Nephron (organoid): ENCODE data around the gene PDZRN4.

Source experiments
- H3K27ac Mint-ChIP-seq, 3 experiments: 2 replicates each; pipeline ENCODE4 v1.8.0; 2020; ENCODE audit warnings: mixed read lengths in 3 of 3, mild to moderate bottlenecking in 2 of 3, moderate library complexity in 1 of 3
- H3K27me3 Mint-ChIP-seq: 2 replicates; pipeline ENCODE4 v1.8.0; 2021; ENCODE audit warnings: low read depth, mild to moderate bottlenecking, moderate library complexity, mixed read lengths
- H3K36me3 Mint-ChIP-seq: 2 replicates; pipeline ENCODE4 v1.8.0; 2020; ENCODE audit warnings: low read depth, mixed read lengths
- H3K4me1 Mint-ChIP-seq: 2 replicates; pipeline ENCODE4 v1.8.0; 2020; ENCODE audit warnings: mixed read lengths
- H3K4me3 Mint-ChIP-seq, 3 experiments: 2 replicates each; pipeline ENCODE4 v1.8.0; 2020; ENCODE audit warnings: mild to moderate bottlenecking in 3 of 3, mixed read lengths in 3 of 3, moderate library complexity in 2 of 3
- H3K9me3 Mint-ChIP-seq: 2 replicates; pipeline ENCODE4 v1.8.0; 2020; ENCODE audit warnings: mixed read lengths
- TF ChIP-seq, protein P1 (sequence below), 3 experiments: fragments of 200-600 bp; sonication (generic); IDR thresholded peaks; one replicate each; pipeline ENCODE4 v1.5.0; 2021; ENCODE audit warnings: antibody characterized with exemption in 3 of 3; ENCODE audit not compliant: unreplicated experiment in 3 of 3

The PDZRN4 gene

DNA sequence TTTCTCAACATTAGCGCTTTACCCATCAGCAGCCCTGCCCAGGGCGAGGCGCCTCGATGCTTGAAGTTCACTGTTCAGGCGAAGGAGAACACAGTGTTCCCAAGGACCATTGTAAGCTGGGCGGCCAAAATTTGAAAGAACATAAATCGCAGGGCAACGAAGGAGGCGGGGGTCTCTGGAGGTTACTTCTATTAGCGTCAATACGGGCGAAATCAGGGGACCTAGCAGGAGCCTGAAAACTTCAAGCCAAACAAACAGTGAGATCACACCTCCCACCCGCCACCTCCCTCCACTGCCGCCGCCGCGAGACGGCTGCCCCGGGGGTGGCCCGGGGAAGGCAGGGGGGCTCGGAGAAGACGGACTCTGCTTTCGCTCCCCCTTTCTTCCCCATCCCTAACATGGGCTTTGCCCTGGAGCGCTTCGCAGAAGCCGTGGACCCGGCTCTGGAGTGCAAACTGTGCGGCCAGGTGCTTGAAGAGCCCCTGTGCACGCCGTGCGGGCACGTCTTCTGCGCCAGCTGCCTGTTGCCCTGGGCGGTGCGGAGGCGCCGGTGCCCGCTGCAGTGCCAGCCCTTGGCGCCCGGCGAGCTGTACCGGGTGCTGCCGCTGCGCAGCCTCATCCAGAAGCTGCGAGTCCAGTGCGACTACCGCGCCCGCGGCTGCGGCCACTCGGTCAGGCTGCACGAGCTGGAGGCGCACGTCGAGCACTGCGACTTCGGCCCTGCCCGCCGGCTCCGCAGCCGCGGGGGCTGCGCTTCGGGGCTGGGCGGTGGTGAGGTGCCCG, at the start of gene PDZRN4:
TSS of gene PDZRN4 (plus strand) at position 263 of the 783 bp plus-strand sequence.
- peak within 1 kb of the TSS in 2 of 3 experiments; percentile 29 to 77 for H3K27ac Mint-ChIP-seq
- peak within 1 kb of the TSS; percentile 84 to 89 (median 85) for H3K4me3 Mint-ChIP-seq
- TF ChIP-seq, protein P1, sequence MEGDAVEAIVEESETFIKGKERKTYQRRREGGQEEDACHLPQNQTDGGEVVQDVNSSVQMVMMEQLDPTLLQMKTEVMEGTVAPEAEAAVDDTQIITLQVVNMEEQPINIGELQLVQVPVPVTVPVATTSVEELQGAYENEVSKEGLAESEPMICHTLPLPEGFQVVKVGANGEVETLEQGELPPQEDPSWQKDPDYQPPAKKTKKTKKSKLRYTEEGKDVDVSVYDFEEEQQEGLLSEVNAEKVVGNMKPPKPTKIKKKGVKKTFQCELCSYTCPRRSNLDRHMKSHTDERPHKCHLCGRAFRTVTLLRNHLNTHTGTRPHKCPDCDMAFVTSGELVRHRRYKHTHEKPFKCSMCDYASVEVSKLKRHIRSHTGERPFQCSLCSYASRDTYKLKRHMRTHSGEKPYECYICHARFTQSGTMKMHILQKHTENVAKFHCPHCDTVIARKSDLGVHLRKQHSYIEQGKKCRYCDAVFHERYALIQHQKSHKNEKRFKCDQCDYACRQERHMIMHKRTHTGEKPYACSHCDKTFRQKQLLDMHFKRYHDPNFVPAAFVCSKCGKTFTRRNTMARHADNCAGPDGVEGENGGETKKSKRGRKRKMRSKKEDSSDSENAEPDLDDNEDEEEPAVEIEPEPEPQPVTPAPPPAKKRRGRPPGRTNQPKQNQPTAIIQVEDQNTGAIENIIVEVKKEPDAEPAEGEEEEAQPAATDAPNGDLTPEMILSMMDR (IDR thresholded peaks at IDR 0.05; ENCODE audit: unreplicated experiment in 3 of 3), result no peak
- H3K4me1 Mint-ChIP-seq, result peaks cover 21% of the 10 kb centered on the region
- H3K27me3 Mint-ChIP-seq, result peaks cover 51% of the 10 kb centered on the region
- H3K9me3 Mint-ChIP-seq, result no peaks in the 10 kb centered on the region
- H3K36me3 Mint-ChIP-seq, result no peaks in the 10 kb centered on the region

DNA sequence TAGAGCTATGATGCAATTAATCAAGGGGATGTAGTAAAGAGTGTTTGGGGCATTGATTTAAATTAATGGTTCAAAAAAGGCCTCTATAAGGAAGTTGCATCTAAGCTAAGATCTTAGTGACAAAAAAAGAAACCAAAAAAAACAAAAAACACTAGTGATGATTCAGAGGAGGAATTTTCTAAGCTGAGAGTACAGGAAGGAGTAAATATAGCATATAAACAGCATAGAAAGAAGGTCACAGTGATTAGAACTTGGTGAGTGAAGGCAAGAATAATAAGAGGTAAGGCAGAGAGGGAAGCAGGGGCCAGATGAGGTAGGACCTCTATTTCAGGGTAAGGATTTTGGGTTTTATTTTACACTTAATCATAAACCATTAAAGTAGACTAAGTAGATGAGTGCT, 48.0 kb upstream of the PDZRN4 start:
- H3K4me3 Mint-ChIP-seq, result no peak overlapping the region
- peak overlapping the region; percentile 2 to 25 (median 6) for H3K27ac Mint-ChIP-seq
- no peaks in the 10 kb centered on the region for H3K27me3 Mint-ChIP-seq
- no peaks in the 10 kb centered on the region for H3K36me3 Mint-ChIP-seq
- H3K9me3 Mint-ChIP-seq, result peaks cover 3% of the 10 kb centered on the region
- TF ChIP-seq, protein P1 (IDR thresholded peaks at IDR 0.05; ENCODE audit: unreplicated experiment in 3 of 3), result no peak
- peaks cover 24% of the 10 kb centered on the region for H3K4me1 Mint-ChIP-seq

DNA sequence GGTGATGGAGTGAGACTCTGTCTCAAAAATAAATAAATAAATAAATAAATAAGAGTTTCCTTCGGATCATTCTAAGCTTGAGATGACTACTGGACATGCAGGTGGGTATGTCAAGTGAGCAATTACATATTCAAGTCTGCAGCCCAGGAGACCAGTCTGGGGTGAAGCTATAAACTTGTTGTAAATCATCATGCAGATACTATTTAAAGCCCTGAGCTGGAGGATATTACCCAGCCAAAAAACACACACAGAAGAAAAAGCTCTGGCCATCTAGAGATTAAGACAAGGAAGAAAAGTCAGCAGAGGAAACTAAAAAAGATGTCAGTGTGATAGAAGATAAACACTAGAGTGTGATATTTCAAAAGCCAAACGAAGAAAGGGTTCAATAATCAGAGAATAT, 47.0 kb upstream of the PDZRN4 start:
- Mint-ChIP-seq H3K27ac (peak overlapping the region in 1 of 3 experiments; percentile 10), H3K4me3 (no peak overlapping the region), H3K36me3 (no peaks in the 10 kb centered on the region), H3K9me3 (peaks cover 3% of the 10 kb centered on the region), H3K4me1 (peaks cover 24% of the 10 kb centered on the region), H3K27me3 (no peaks in the 10 kb centered on the region)
- TF ChIP-seq, protein P1 (IDR thresholded peaks at IDR 0.05; ENCODE audit: unreplicated experiment in 3 of 3), result no peak

DNA sequence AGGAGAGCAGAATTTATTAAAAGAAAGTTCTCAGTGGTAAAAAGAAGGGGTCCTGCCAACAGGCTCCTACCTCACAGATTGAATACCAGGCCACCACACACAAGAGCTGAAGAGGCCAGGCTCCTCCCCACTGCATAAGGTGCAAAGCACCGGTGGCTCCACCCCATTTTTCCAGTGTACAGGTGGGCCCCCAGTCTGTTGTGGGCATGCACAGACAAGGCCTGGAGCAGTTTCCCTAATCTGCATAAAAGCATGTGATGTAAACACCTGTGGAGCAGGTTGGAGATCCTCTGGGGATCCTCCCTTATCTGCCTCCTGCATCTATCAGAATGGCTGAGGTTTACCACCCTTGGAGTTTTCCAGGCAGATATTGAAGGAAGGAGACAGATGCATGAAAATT, 45.7 kb upstream of the PDZRN4 start:
- no peaks in the 10 kb centered on the region for H3K27me3 Mint-ChIP-seq
- H3K36me3 Mint-ChIP-seq, result no peaks in the 10 kb centered on the region
- H3K4me1 Mint-ChIP-seq, result peaks cover 24% of the 10 kb centered on the region
- TF ChIP-seq, protein P1 (IDR thresholded peaks at IDR 0.05; ENCODE audit: unreplicated experiment in 3 of 3), result no peak
- no peak overlapping the region for H3K27ac Mint-ChIP-seq
- no peak overlapping the region for H3K4me3 Mint-ChIP-seq
- H3K9me3 Mint-ChIP-seq, result peaks cover 8% of the 10 kb centered on the region

DNA sequence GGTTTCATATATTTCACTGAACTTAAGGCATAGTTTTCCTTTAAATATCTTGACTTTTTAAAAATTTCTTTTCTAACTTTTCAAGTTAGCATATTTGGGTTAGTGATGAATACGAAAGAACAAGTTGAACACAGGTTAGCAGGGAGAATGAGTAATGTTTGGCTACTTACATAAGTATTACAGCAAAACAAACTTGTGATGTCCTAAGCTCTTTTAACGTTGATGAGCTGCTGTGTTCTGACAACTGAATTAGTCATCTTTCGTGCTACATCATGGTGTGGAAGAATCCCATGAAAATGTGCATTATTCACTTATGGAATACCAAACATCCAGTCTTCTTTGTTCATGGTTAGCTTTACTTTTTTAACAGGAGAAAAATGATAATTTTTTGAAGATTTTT, 36.3 kb upstream of the PDZRN4 start:
- Mint-ChIP-seq H3K36me3 (no peaks in the 10 kb centered on the region), H3K27ac (no peak overlapping the region), H3K4me3 (no peak overlapping the region), H3K9me3 (peaks cover 8% of the 10 kb centered on the region), H3K4me1 (no peaks in the 10 kb centered on the region), H3K27me3 (no peaks in the 10 kb centered on the region)
- TF ChIP-seq, protein P1 (IDR thresholded peaks at IDR 0.05; ENCODE audit: unreplicated experiment in 3 of 3), result no peak

DNA sequence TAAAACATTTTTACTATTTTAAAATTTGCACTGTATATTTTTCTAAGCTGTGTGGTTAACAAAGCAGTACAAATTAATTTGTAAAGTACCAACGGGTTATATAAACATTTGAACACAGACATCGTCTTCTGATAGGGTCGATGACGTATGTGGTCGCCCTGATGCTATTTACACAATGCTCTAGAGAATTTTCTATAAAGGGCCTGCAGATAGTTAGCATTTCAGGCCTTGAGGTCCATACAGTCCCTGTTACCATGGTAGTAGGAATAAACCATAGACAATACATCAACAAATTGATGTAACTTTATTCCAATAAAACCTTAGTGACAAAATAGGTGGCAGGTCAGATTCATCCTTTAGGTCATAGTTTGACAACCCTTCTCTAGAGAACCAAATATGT, 25.7 kb upstream of the PDZRN4 start:
- Mint-ChIP-seq H3K27ac (no peak overlapping the region), H3K4me3 (no peak overlapping the region), H3K9me3 (no peaks in the 10 kb centered on the region), H3K27me3 (no peaks in the 10 kb centered on the region), H3K36me3 (no peaks in the 10 kb centered on the region), H3K4me1 (no peaks in the 10 kb centered on the region)
- TF ChIP-seq, protein P1 (IDR thresholded peaks at IDR 0.05; ENCODE audit: unreplicated experiment in 3 of 3), result no peak
